NCI-H146 treated with DMSO at 0.1 percent for 48 hours (cell line): Measurements from ENCODE around the gene RAP2B.

ENCODE experiments used
- DNase-seq: peaks from one replicate; lab custom pipeline; 2025; ENCODE audit not compliant: unreplicated experiment; lab: John Stamatoyannopoulos, UW

The RAP2B gene

GRCh38 chr3:153159771-153160397, 2.1 kb upstream of the RAP2B start:
- no peak for DNase-seq

GRCh38 chr3:153160451-153161137, 1.4 kb upstream of the RAP2B start:
- no peak for DNase-seq

- DNase-seq, result peak; percentile 16
Measured at GRCh38 chr3:153161138-153161713, 800 bp upstream of the RAP2B start.

GRCh38 chr3:153162513-153163392, 727 bp downstream of the RAP2B start:
- DNase-seq, result no peak

GRCh38 chr3:153163393-153163724, 1.3 kb downstream of the RAP2B start:
- DNase-seq, result no peak

GRCh38 chr3:153163756-153164550, 1.9 kb downstream of the RAP2B start:
- no peak for DNase-seq

- no peak for DNase-seq
Measured at GRCh38 chr3:153165261-153165681, 3.2 kb downstream of the RAP2B start.

- DNase-seq, result no peak
Measured at GRCh38 chr3:153166206-153166605, 4.2 kb downstream of the RAP2B start.

GRCh38 chr3:153166796-153167195, 4.8 kb downstream of the RAP2B start:
- DNase-seq, result no peak

GRCh38 chr3:153169793-153170383, 7.9 kb downstream of the RAP2B start:
- no peak for DNase-seq

GRCh38 chr3:153171256-153171655, 9.2 kb downstream of the RAP2B start:
- no peak for DNase-seq

GRCh38 chr3:153171918-153172317, 9.9 kb downstream of the RAP2B start:
- no peak for DNase-seq

GRCh38 chr3:153172796-153173757, 11.1 kb downstream of the RAP2B start:
- no peak for DNase-seq

- DNase-seq, result no peak
Measured at GRCh38 chr3:153173758-153174516, 11.9 kb downstream of the RAP2B start.

- DNase-seq, result no peak
Measured at GRCh38 chr3:153176197-153176596, 14.2 kb downstream of the RAP2B start.

GRCh38 chr3:153180860-153181372, 18.9 kb downstream of the RAP2B start:
- no peak for DNase-seq

GRCh38 chr3:153182501-153183293, 20.7 kb downstream of the RAP2B start:
- no peak for DNase-seq

- no peak for DNase-seq
Measured at GRCh38 chr3:153190923-153191322, 28.9 kb downstream of the RAP2B start.
